T-helper 2 cell treated with Interferon-gamma antibody and Interleukin-4, amounts not matched to agents 5 μg/mL and 100 μg/mL, for 36 hours (primary cell): Measurements from ENCODE around the gene NINJ2.
"Not testable (repeated sequence)": the region's sequence is repeated elsewhere in the genome, so short reads cannot be mapped to it uniquely, and the experiment has no call there.

Source experiments
- DNase-seq: peaks from one replicate; pipeline ENCODE4 v3.0.0; 2021; ENCODE audit warnings: low spot score
- H3K27ac Mint-ChIP-seq: one replicate; pipeline ENCODE4 v1.8.0; 2021; ENCODE audit warnings: mild to moderate bottlenecking, mixed read lengths
- H3K27me3 Mint-ChIP-seq: one replicate; pipeline ENCODE4 v1.8.0; 2021; ENCODE audit warnings: low read depth, mixed read lengths
- H3K36me3 Mint-ChIP-seq: one replicate; pipeline ENCODE4 v1.8.0; 2021; ENCODE audit warnings: low read depth, mixed read lengths
- H3K4me1 Mint-ChIP-seq: one replicate; pipeline ENCODE4 v1.8.0; 2021; ENCODE audit warnings: low read depth, mixed read lengths
- H3K4me3 Mint-ChIP-seq: one replicate; pipeline ENCODE4 v1.8.0; 2022; ENCODE audit warnings: mild to moderate bottlenecking, moderate library complexity, mixed read lengths
- H3K9me3 Mint-ChIP-seq: one replicate; pipeline ENCODE4 v1.8.0; 2021; ENCODE audit warnings: mixed read lengths

NINJ2 gene

DNA sequence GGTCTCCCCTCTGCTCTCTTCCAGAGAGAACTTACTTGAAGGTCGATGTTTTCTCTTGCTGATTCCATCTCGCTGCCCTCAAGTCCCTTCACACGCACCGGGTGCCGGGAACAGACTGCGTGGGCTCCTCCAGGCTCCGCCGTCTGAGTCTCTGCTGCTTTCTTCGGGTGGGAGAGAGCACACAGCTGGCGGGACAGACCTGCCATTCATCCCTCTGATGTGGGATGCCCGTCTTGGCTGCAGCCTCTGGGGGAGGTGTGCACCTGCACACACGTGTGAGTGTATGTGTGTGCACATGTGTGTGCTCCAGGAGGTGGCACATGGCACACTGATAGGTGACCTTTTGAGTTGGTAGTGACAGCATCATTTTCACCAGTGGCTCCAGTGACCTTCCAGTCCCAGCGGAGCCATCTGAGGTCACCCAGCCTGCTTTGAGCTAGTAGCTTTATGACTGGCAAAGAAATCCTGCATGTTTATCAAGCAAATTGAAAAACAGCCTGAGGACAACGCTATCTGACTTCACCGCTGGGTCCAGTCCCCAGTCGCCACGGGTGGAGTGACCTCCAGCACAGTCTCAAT lies at the start of gene NINJ2:
TSS of gene NINJ2 (minus strand) at position 153 of the 579 bp plus-strand sequence. CDS start at position 68, 85 bp downstream.
- DNase-seq = no peak
- Mint-ChIP-seq H3K9me3 (no peaks in the 10 kb centered on the region), H3K27ac (peak within 1 kb of the TSS; percentile 75), H3K27me3 (peaks cover 5% of the 10 kb centered on the region), H3K36me3 (no peaks in the 10 kb centered on the region), H3K4me1 (peaks cover 35% of the 10 kb centered on the region), H3K4me3 (peak within 1 kb of the TSS; percentile 69)

DNA sequence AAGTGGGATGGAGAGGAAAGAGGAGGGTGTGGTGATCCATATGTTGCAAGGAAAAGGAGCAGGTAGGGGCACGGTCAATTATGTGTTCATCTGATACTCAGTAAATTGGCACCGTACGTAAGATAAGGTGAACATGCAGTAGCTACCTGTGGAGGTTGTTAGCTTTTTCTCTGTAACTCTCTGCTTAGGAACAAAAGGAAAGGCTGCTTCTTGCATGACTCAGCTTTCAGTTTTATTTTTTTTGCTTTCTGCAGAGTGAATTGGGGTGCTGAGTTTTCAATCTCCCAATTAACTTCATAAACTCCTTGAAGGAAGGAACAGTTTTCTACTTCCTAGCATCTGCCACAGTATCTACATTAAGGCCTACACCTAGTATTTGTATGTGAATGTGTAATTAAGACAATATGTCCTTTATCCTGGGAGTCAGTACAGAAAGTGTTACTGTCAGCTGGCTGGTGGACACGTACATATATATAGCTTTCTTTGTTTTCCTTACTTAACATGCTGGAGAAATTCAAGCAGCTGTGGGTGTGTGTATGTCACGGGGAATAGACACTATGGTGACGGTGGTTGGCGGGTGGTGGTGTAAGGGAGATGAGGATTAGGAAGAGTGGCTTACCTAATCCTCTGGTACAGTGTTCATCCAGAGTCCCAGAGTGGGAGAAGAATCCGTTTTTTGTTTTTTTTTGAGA lies 49.1 kb upstream of the NINJ2 start:
- Mint-ChIP-seq H3K27me3 (no peaks in the 10 kb centered on the region), H3K27ac (no peak overlapping the region), H3K36me3 (no peaks in the 10 kb centered on the region), H3K9me3 (peaks cover 5% of the 10 kb centered on the region), H3K4me3 (no peak overlapping the region), H3K4me1 (peaks cover 21% of the 10 kb centered on the region)
- DNase-seq = no peak

GRCh38 chr12:709455-710020 lies 46.3 kb upstream of the NINJ2 start:
- Mint-ChIP-seq H3K27ac (no peak overlapping the region), H3K9me3 (peaks cover 5% of the 10 kb centered on the region), H3K4me3 (no peak overlapping the region), H3K27me3 (no peaks in the 10 kb centered on the region), H3K36me3 (no peaks in the 10 kb centered on the region), H3K4me1 (peaks cover 17% of the 10 kb centered on the region)
- no peak for DNase-seq

DNA sequence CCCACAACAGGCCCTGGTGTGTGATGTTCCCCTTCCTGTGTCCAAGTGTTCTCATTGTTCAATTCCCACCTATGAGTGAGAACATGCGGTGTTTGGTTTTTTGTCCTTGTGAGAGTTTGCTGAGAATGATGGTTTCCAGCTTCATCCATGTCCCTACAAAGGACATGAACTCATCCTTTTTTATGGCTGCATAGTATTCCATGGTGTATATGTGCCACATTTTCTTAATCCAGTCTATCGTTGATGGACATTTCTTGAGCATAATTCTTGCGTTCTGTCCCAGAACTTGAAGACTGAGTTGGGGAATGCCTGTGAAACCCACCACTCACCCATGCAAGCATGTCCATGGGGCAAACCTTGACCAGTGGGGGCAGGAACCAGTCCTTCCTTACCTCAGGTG lies 44.8 kb upstream of the NINJ2 start:
- H3K4me3 Mint-ChIP-seq, H3K27ac Mint-ChIP-seq, H3K27me3 Mint-ChIP-seq, H3K9me3 Mint-ChIP-seq, H3K36me3 Mint-ChIP-seq, DNase-seq: not testable (repeated sequence)
- H3K4me1 Mint-ChIP-seq = peaks cover 15% of the 10 kb centered on the region

- H3K4me1 Mint-ChIP-seq = peaks cover 6% of the 10 kb centered on the region
- H3K9me3 Mint-ChIP-seq = peaks cover 15% of the 10 kb centered on the region
- no peaks in the 10 kb centered on the region for H3K36me3 Mint-ChIP-seq
- no peaks in the 10 kb centered on the region for H3K27me3 Mint-ChIP-seq
- H3K27ac Mint-ChIP-seq = no peak overlapping the region
- H3K4me3 Mint-ChIP-seq = no peak overlapping the region
- no peak for DNase-seq
Observed at GRCh38 chr12:704516-705242, 41.4 kb upstream of the NINJ2 start.

DNA sequence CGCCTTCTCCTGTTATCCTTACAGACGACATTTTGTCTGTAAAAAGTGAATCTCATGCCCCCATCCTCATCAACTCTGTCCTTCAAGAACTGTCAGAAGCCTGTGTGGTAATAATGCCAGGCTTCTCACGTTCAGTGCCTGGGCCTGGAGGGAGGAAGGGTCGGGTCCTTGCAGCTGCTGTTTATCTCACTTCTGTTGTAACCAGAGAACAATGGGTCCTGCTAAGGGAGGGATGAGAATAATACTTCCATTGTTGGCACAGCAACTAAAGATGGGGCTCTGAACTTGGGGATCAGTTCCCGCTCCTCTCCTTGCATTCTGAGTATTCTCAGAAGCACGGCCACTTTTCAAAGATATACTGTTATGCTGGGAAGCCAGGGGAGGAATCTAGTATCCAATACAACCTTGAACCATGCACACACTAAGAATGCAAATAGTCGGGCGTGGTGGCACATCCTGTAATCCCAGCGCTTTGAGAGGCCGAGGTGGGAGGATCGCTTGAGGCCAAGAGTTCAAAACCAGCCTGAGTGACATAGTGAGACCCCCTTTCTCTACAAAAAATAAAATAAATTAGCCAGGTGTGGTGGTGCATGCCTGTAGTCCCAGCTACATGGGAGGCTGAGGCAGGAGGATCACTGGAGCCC lies 38.8 kb upstream of the NINJ2 start:
- H3K27me3 Mint-ChIP-seq = no peaks in the 10 kb centered on the region
- no peak for DNase-seq
- H3K4me3 Mint-ChIP-seq = no peak overlapping the region
- peaks cover 3% of the 10 kb centered on the region for H3K36me3 Mint-ChIP-seq
- H3K4me1 Mint-ChIP-seq = peaks cover 13% of the 10 kb centered on the region
- no peak overlapping the region for H3K27ac Mint-ChIP-seq
- peaks cover 27% of the 10 kb centered on the region for H3K9me3 Mint-ChIP-seq

DNA sequence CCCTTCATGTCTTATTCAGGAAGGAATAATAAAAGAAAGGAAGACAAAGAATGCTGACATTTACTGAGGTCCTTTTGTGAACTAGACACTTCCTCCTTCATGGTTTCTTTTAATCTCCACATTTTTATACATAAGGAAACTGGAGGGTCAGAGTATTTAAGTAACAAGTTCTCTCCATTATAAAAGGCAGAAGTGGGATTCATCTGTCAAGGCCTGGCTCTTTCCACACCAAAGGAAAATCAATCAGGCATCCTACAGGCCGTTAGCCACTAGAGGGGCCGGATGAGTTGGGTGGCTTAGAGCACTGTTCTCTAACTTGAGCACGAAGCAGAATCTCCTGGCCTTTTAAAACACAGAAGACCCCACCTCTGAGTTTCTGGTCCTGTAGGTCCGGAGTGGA lies 36.8 kb upstream of the NINJ2 start:
- Mint-ChIP-seq H3K27me3 (no peaks in the 10 kb centered on the region), H3K27ac (no peak overlapping the region), H3K36me3 (peaks cover 6% of the 10 kb centered on the region), H3K4me1 (peaks cover 14% of the 10 kb centered on the region), H3K9me3 (peaks cover 27% of the 10 kb centered on the region), H3K4me3 (no peak overlapping the region)
- no peak for DNase-seq

DNA sequence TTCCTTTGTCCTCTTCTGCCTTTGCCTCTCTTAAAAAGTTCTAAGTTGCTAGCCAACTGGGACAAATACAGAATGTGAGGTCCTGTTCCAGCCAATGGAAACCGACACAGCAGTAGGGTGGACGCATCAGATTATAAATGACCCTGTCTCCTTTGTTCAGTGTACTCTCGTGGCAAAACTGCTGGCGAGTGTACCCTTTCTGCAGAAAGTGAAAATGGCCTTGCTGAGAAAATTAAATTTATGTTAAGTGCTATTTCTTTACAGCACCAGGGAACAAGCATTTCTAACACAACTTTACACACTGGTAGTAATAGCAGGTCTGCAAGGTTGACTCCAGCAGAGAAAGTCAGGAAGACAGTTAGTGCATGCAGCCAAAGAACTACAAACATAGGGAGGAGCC lies 35.0 kb upstream of the NINJ2 start:
- not testable (repeated sequence) for H3K4me3 Mint-ChIP-seq, H3K27ac Mint-ChIP-seq, H3K4me1 Mint-ChIP-seq, H3K36me3 Mint-ChIP-seq, H3K27me3 Mint-ChIP-seq, DNase-seq
- peaks cover 27% of the 10 kb centered on the region for H3K9me3 Mint-ChIP-seq

DNA sequence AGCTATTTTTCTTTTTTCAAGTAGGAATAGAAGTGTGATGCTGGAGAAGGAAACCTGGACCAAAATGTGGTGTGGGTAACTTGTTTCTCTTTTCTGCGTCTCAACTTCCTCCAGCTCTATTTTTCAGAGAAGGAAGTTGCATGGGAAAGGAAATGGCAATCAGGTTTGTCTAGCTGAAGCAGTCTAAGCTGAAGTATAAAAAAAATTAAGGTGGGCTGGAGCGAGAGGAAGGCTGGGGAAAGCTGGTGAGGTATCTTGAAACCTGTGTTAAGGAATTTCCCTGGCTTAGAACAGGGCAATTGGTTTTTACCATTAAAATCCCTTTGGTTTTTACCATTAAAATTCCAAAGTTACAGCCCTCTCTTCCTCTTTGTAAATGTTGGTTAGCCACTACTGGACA lies 34.2 kb upstream of the NINJ2 start:
- Mint-ChIP-seq H3K4me3 (no peak overlapping the region), H3K36me3 (peaks cover 6% of the 10 kb centered on the region), H3K9me3 (peaks cover 27% of the 10 kb centered on the region), H3K27me3 (no peaks in the 10 kb centered on the region), H3K4me1 (peaks cover 9% of the 10 kb centered on the region), H3K27ac (no peak overlapping the region)
- no peak for DNase-seq

DNA sequence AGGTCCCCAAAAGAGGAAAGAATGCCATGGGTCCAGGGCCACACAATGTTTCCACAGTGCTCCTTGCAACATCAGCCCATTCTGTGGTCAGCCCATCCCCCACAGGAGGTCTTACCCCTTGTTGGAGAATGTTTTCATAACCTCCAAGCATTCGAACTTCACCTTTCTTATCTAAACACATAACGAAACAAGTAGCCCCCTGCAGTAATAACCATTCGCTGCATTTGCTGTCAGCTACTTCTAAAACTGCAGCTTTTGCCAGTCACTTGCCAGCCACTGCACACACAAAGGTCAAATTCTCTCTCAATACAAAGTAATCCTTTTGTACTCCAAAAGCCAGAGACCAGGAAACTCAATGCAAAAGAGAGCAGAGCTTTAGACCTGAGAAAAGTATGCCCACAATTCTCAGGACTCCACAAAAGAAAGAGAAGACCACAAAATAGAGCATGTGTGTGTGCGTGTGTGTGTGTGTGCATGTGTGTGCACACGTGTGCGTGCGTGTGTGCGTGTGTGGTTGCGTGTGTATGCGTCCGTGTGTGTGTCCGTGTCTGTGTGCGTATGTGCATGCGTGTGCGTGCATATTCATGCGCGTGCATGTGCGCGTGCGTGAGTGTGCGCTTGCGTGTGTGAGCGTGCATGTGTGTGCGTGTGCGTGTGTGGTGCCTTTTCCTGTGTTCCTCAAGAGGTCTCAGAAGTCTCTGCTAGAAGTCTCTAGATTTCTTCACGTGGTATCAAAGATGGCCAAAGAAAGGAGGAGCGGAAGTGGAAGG lies 31.7 kb upstream of the NINJ2 start:
- H3K27ac Mint-ChIP-seq = no peak overlapping the region
- peaks cover 9% of the 10 kb centered on the region for H3K4me1 Mint-ChIP-seq
- peaks cover 19% of the 10 kb centered on the region for H3K9me3 Mint-ChIP-seq
- peaks cover 6% of the 10 kb centered on the region for H3K36me3 Mint-ChIP-seq
- H3K4me3 Mint-ChIP-seq = no peak overlapping the region
- DNase-seq = no peak
- no peaks in the 10 kb centered on the region for H3K27me3 Mint-ChIP-seq

DNA sequence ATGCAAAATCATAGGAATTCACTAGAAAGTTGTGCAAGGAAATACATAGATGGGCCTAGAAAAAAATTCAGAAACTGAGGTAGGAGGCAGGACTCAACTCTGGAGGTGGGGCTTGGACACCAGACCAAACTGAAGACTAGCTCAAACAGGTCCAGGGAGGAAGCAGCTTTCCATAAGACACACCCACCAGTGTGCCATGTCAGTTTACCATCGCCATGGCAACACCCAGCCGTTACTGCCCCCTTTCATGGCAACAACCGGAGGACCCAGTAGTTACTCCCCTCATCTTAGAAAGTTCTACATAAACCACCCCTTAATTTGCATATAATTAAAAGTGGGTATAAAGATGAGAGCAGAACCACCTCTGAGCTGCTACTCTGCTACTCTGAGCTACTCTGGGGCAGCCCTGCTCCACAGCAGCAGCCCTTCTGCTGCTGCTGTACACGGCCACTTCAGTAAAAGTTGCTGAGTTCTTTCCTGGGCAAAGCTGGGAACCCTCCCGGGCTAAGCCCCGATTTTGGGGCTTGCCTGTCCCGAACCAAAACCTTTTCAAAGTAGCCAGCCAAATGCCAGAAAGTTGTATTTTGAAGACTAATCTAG lies 30.8 kb upstream of the NINJ2 start:
- no peak for DNase-seq
- Mint-ChIP-seq H3K27ac (no peak overlapping the region), H3K36me3 (peaks cover 6% of the 10 kb centered on the region), H3K27me3 (no peaks in the 10 kb centered on the region), H3K4me1 (peaks cover 9% of the 10 kb centered on the region), H3K9me3 (peaks cover 14% of the 10 kb centered on the region), H3K4me3 (no peak overlapping the region)

DNA sequence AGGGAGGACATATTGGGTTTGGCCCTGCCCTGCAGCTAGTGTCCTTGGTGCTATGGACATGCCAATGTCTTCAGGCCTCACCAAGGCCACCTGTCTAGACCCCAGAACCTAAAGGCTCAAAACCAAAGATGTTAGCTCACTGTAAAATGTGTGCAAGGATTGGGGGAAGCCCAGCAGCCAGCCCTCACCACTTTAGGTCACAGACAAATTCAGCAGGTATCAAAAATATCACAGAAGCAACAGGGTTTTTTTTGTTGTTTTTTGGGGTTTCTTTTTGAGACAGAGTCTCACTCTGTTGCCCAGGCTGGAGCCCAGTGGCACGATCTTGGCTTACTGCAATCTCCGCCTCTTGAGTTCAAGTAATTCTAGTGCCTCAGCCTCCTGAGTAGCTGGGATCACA lies 29.0 kb upstream of the NINJ2 start:
- DNase-seq = no peak
- Mint-ChIP-seq H3K9me3 (peaks cover 2% of the 10 kb centered on the region), H3K4me1 (peaks cover 5% of the 10 kb centered on the region), H3K4me3 (no peak overlapping the region), H3K27me3 (no peaks in the 10 kb centered on the region), H3K27ac (no peak overlapping the region), H3K36me3 (peaks cover 3% of the 10 kb centered on the region)

DNA sequence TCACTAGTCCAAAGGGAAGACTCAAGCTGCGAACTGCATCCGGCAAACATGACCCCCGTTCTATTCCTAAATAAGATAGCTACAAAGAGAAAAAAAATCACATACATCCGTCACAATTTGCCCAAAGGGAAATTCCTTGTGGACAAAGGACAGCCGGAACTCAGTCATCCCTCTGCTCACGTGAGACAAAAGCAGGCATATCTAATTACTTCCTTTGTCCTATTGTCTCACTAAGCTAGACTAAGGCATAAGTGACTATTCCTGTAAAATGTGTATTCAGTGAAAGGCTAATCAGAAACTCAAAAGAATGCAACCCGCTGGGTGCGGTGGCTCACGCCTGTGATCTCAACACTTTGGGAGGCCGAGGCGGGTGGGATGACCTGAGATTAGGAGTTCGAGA lies 27.2 kb upstream of the NINJ2 start:
- no peaks in the 10 kb centered on the region for H3K27me3 Mint-ChIP-seq
- H3K27ac Mint-ChIP-seq = no peak overlapping the region
- H3K4me1 Mint-ChIP-seq = peaks cover 12% of the 10 kb centered on the region
- H3K9me3 Mint-ChIP-seq = no peaks in the 10 kb centered on the region
- H3K4me3 Mint-ChIP-seq = no peak overlapping the region
- DNase-seq = no peak
- H3K36me3 Mint-ChIP-seq = peaks cover 3% of the 10 kb centered on the region
